ENCODE data around the gene SBF1.
"Not testable (repeated sequence)": the region's sequence is repeated elsewhere in the genome, so short reads cannot be mapped to it uniquely, and the experiment has no call there.

Gene SBF1

GRCh38 chr22:50445071-50445879, 29.6 kb downstream of the SBF1 start:
- no peak for DNase-seq (ENCODE audit: low spot score)

DNA sequence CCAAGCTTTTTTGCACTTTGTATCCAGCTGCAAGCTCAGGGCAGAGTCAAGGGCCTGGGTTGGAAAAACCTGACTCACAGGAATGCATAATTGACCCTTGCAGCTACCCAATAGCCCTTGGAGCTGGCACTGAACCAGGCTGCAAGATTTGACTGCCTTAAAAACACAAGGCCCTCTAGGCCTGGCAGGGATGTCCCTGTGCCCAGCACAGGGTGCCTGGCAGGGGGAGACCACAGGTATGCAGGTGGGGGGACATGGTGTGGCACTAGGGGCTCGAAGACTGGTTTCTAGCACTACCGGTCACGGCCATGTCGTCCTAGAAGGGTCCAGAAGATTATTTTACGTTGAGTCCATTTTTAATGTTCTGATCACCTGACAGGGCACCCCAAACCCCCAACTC, 30.2 kb downstream of the SBF1 start:
- peak; percentile 91 for DNase-seq (ENCODE audit: low spot score)

DNA sequence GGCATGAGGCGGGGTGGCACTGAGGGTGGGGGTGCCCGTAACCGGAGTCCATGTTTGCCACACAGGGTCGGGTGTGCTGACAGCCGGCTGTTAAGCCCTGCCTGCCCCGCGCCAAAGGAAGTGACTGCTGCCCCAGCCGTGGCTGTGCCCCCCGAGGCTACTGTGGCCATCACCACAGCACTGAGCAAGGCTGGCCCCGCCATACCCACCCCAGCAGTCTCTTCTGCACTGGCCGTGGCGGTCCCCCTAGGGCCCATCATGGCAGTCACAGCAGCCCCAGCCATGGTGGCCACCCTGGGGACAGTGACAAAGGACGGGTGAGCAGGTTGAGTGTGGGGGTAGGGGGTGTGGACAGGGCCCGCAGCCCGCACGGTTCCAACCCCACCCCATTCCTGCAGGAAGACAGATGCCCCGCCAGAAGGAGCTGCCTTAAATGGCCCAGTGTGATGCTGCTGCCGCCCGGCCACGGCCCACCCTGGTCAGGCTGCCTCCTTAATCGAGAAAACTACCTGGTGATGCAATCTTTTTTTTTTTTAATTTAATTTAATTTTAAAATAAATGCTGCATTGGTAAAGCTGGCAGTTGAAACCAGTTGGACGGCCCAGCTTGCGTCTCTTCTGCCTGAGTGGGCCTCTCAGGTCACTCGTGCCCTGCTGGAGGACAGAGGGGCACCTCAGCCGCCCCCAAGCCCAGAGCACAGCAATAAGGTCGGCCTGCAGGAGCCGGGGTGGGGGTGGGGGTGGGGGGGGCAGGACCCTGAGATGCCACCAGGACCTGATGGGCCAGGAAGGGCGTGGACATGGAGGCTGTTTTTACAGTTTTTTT, 30.8 kb downstream of the SBF1 start:
- no peak for DNase-seq (ENCODE audit: low spot score)

- DNase-seq (ENCODE audit: low spot score), result no peak
Observed at GRCh38 chr22:50443197-50443596, 31.6 kb downstream of the SBF1 start.

- no peak for DNase-seq (ENCODE audit: low spot score)
Observed at GRCh38 chr22:50441428-50441993, 33.3 kb downstream of the SBF1 start.

GRCh38 chr22:50440544-50441249, 34.1 kb downstream of the SBF1 start:
- no peak for DNase-seq (ENCODE audit: low spot score)

- DNase-seq (ENCODE audit: low spot score), result no peak
Observed at GRCh38 chr22:50439871-50440331, 34.9 kb downstream of the SBF1 start.

DNA sequence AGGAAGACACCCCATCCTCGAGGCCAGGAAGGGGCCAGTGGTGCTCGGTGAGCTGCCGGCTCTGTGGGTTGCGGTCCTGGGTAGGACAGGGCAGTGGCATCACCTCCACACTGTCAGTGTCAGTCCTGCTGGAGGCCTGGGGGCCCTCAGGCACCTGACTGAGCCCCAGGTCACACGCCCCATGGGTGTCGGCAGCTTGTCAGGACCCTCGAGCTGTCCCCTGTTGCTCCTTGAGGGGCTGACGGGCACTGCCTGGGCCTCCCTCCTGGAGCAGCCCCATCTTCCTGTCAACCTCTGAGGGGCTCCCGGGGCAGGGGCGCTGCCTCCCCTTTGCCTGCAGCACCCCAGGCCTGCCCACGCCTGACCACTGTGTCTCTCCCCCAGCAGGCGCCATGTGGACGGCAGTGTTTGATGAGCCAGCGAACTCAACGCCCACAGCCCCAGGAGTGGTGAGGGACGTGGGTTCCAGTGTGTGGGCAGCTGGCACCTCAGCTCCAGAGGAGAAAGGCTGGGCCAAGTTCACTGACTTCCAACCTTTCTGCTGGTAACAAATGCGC, 35.4 kb downstream of the SBF1 start:
- DNase-seq (ENCODE audit: low spot score), result no peak

GRCh38 chr22:50438305-50439275, 36.2 kb downstream of the SBF1 start:
- DNase-seq (ENCODE audit: low spot score), result no peak

- no peak for DNase-seq (ENCODE audit: low spot score)
Observed at GRCh38 chr22:50437511-50438304, 37.1 kb downstream of the SBF1 start.

DNA sequence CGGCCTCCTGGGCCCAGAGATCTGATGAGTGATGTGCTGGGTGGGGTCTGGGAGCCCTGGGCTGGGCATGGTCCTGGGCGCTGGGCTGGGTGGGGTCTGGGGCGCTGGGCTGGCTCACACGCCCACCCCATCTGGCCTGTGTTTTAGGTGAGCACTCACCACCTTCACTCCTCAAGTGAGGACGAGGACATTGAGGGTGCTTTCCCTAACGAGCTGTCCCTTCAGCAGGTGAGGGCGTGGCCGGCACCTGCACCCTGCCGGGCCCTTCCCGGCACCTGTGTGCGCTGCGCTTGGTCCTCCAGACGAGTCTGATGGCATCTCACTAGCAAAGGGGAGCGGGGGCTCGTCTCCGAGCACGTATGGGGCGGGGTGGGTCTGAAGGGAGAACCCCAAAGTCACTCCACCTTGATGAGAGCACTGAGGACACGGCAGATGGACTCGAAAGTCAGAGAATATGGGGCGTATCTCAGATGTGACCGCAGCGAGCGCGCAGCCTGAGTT, 37.9 kb downstream of the SBF1 start:
- DNase-seq (ENCODE audit: low spot score), result no peak

DNA sequence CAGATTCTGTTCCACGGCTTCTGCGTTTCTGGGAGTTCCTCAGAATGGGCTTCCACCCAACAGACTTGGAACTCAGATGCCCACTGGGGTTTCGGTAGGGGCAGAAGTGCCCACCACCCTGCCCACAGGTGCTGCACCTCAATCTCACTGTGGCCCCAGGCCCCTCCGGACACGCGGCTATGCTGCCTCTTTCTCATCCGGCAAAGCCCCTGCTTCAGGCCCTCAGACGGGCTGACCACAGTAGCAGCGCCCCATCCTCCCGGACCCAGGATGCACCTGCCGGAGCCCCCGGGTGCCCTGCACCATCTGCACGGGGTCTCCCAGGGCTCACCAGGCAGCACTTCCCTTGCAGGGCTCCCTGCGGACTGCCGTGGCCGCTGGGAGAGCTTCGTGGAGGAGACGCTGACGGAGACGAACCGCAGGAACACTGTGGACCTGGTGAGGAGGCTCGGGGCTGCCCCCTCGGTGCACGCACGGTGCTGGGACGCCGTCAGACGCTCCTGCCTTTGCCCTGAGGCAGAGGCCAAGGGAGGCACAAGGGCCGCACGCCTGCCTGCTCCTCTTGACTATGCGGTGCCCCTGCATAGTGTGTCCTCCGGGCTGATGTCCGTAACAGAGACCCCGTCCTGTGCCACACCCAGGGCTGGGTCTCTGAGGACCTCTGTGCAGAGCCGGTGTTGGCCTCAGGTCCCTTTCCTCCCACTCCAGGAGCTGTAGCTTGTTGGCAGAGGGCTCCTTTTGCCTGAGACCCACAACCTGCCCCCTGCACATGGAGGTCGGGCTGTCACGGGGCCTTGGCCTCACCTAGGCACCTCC, 38.6 kb downstream of the SBF1 start:
- DNase-seq (ENCODE audit: low spot score), result no peak

- no peak for DNase-seq (ENCODE audit: low spot score)
Observed at GRCh38 chr22:50435291-50436014, 39.4 kb downstream of the SBF1 start.

GRCh38 chr22:50434849-50435248, 40.0 kb downstream of the SBF1 start:
- DNase-seq (ENCODE audit: low spot score), result no peak

- DNase-seq (ENCODE audit: low spot score), result not testable (repeated sequence)
Observed at GRCh38 chr22:50432877-50433510, 41.8 kb downstream of the SBF1 start.

GRCh38 chr22:50432131-50432876, 42.5 kb downstream of the SBF1 start:
- DNase-seq (ENCODE audit: low spot score), result no peak

Measured in AG08396 (cell line).